Stimulated activated CD4-positive, alpha-beta T cell treated with anti-CD3 and anti-CD28 coated beads, Interleukin-4, amount 100 ng/mL, for 24 hours (primary cell): ENCODE measurements around the gene PCYT1A.
"Not testable (repeated sequence)": the region's sequence is repeated elsewhere in the genome, so short reads cannot be mapped to it uniquely, and the experiment has no call there.

Experiments used
- DNase-seq: peaks from one replicate; pipeline ENCODE4 v3.0.0-alpha.2; 2020

PCYT1A gene

DNA sequence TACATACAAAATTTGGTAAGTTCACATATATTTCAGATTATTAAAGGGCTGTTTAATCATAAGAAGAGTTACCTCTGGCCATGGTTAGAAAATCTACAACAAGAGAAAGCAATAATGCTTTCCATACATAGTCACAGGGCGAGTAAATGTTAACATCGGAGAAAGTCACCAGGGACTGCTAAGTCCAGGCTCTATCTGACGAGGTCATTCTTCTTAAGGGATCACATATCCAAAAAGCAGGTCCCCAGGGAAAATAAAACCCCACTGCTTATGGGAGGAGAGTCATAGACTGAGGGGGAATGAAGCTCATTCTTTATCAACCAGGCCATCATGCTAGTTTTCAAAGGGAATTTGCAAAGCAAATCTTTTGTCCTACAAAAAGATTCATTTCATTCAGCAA is 3.1 kb downstream of the PCYT1A start:
- no peak for DNase-seq

DNA sequence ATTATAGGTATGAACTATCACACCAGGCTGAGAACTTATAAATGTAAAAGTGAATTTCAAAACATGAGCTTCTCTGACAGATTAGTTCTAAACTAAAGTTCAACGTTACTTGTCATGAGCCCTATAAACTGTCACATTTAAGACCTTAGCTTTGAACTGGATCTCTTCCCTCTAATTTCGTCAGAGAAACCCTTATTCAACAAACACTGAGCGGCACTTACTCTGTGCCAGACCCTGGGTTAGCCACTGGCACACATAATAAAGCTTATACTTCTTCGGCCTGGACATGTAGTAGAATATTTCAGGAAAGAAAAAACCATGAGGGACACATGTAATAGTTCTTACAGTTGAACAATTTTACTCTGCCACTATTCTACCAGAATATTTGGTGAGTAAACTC is 5.6 kb downstream of the PCYT1A start:
- no peak for DNase-seq

DNA sequence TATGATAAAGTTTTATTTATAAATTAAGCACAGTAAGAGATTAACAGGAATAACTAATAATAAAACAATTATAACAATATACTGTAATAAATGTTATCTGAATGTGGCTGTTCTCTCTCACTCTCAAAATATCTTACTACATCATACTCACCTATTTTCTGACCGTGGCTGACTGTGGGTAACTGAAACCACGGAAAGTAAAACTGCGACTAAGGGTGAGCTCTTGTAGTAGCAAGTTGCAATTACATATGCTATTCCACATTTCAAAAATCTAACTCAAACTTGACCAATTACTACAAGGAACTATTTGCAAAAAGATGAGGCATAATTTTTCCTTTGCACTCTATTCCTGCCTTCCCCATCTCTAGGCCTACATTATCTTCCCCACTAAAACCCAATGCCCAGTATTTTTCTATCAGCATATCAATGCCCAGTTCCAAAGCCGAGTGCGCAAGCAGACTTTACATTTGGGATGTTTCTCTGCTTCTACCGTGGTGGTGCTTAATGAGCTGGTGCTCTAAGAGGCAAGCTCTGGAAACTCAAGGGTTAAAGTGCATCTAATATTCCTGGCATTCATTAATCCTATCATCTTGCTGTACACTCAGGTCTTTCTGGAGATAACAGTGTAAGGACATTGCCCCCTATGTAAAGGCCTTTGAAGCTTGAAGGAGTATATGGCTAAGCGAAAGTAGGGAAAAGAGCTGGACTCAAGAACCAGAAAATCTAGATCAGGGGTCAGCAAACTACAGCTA is 6.7 kb downstream of the PCYT1A start:
- DNase-seq = no peak

DNA sequence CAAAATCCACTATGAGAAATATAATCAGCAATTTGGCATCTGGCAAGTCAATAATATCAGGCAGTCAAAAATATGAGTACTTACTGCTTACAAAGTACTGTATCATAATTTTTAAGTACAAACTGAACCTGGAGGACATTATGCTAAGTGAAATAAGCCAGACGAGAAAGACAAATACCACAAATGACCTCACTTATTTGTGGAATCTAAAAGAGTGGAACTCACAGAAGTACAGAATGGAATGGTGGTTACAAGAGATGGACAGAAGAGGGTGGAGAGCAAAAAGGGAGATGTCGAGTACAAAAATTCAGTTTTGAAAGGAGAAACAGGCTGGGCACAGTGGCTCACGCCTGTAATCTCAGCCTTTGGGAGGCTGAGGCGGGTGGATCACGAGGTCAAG is 12.4 kb downstream of the PCYT1A start:
- DNase-seq = no peak

DNA sequence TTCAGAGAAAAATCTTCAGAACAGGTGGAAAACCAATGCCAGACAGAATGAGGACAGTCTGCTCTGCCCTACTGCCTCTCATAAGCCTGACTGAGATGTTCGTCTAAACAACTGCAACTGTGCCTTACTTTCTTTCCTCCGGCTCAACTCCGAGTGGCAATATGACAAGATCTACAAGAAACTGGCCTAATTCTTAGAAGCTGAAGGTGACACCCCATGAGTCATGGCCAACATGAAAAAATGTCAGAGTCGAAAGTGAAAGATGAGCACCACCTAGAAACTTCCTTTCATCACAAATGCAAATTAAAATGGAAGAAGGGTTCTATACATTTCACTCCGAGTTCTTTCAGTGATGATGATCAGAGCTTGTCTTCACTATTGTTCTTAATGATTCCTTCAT is 12.9 kb downstream of the PCYT1A start:
- peak; percentile 81 for DNase-seq

DNA sequence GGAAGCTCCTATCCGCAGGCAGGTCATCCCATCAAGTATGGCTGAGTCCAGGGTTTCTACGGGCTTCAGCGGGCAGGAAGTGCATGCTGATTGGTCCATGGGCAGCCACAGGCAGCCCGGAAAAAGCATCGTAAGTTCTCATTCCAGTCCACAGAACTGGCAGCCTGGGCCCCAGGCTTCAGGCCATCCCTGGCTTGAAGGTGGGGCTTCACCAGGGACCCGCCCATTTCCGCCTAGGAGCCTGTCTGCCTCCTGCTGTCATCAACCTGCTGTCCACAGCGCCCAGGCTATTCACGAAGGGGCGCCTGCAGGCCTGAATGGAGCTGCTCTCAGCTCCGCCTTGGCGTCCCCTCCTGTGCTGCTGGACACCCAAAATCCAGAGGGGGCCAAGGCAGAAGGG is 13.9 kb downstream of the PCYT1A start:
- no peak for DNase-seq

DNA sequence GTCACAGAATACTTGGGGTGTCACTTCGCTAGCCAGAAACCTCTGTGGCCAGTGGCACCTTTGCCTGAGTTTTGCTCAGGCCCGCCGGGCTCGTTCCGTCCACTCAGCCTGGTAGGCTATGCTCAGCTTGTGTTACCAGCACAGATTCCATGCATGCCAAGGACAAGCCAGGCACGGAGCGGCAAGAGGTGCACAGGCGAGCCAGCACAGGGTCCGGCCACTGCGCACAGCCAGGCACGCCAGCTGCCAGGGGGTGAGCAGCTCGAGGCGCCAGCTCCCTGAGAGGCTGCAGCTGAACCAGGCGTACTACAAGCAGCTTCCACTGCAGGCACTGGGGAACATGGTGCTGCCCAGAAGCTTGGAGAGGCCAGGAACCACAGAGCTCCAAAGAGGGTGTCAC is 14.7 kb downstream of the PCYT1A start:
- no peak for DNase-seq

DNA sequence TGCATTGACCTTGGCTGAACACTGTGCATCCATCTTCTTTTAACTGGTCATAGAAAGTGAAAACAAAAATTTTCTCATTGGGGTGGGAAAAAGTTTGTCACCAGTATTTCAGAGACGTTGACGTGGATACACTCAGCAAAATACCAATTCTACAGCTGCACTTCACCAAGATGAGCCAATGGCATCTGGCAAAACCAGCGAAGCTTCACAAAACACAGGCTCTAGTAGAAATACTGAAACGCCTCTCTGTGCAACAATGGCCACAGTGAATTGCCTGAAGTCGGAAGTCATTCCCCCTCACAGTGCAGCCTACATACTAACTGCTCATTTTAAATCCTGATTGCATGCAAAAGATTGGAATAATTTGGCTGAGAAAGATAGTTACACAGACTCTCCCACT is 17.0 kb downstream of the PCYT1A start:
- DNase-seq = no peak

DNA sequence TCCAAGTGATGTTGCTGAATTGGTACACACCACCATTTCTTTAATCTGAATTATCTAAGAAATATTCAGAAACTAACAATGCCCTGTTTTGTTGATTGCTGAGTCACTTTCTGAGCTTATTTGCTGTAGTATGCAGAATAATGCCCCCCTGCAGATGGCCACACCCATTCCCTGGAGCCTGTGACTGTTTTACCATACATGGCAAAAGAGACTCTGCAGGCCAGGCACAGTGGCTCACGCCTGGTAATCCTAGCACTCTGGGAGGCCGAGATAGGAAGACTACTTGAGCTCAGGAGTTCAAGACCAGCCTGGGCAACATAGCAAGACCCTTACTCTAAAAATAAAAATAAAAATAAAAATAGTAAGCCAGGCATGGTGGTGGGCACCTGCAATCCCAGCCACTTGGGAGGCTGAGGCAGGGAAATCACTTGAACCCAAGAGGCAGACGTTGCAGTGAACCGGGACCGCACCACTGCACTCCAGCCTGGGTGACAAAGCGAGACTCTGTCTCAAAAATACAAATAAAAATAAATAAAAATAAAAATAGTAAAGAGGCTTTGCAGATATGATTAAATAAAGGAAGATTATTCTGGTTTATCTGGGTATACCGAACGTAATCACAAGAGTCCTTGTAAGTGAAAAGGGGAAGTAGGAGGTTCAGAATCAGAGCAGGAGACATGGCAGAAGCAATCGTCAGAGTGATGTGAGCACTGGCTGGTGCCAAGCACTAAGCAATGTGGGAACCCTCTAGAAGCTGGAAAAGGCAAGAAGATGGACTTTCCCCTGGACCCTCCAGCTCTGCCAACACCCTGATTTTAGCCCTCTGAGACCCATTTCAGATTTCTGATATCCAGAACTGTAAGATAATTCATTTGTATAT is 19.0 kb downstream of the PCYT1A start:
- DNase-seq = no peak

DNA sequence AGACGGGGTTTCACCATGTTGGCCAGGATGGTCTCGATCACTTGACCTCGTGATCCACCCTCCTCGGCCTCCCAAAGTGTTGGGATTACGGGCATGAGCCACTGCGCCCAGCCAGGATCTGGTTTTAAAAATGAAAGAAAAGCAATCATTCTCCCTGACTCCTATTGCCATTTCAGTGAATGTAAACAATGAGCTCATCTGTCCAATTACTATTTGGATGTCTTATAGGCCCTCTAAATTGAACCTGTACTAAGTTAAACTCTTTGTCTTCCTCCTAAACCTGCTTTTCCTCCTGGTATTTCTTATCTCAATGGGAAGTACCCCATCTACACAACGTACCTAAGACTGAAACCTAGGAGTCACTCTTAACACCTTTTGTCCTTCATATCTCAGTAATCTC is 23.7 kb downstream of the PCYT1A start:
- DNase-seq = no peak

DNA sequence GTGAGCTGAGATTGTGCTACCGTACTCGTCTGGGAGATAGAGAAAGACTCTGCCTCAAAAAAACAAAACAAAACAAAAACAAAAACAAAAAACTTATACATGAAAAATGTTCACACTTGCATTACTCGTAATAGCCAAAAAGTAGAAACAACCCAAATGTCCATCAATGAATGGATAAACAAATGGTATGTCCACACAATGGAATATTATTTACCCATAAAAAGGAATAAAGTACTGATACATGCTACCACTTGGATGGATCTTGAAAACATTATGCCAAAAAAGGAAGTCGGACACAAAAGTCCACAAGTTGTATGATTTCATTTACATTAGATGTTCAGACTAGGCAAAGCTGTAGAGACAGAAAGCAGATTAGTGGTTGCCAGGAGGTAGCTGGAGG is 26.7 kb downstream of the PCYT1A start:
- DNase-seq = no peak

DNA sequence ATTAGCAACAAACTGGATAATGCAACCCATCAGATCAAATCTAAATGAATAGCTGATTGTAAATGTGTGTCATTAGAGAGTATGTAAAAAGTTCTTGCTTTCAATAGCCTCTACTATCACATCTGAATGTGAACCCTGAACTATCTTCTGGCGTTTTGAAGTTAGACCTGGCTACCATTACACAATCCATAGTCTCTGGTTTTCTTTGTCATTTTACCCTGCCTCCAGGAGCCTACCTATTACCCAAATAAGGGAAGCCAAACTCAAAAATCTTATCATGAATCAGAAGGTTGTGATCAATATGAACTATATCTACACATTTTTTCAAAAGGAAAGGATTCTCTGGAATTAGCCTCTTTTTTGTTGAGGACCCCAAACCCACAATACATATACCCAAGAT is 31.8 kb downstream of the PCYT1A start:
- no peak for DNase-seq

DNA sequence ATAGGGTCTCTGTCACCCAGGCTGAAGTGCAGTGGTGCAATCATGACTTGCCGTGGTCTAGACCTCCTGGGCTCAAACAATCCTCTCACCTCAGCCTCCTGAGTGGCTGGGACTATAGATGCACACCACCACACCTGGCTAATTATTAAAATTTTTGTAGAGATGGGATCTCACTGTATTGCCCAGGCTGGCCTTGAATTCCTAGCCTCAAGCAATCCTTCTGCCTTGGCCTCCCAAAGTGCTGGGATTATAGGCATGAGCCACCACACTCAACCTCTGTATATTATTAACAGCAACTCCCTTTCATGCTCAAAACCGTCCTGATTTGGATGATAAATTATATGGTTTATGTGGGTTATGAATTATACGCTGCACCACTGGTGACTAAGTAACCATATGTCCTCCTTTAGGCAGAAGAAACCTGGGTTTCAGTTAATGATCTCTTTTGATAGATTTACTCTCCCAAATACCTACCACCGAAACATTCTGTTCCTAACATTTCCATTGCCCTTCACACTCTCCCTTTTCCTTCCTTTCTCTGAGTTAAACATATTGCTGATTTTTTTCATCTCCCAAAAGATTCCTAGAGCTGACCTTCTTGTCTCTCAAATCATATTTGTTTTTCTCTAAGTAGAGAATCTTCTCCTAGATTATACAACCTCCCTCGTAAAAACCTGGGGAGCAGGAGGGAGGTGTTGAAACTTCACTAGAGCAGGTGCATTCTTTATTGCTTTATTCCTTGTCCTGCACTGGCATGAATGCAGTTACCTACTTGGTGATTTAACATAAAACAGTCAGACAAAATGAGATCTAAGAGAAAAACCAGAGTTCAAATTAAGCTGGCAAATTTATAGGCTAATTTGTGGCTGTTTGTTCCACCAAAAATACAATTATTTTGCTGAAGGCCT is 32.9 kb downstream of the PCYT1A start:
- DNase-seq = no peak

DNA sequence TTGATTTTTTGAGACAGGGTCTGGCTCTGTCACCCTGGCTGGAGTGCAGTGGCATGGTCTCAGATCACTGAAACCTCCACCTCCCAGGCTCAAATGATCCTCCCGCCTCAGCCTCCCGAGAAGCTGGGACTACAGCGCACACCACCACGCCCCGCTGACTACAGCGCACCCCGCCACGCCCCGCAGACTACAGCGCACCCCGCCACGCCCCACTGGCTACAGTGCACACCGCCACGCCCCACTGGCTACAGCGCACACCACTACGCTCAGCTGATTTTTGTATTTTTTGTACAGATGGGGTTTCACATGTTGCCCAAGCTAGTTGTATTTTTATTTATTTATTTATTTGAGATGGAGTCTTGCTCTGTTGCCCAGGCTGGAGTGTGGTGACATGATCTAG is 35.6 kb downstream of the PCYT1A start:
- DNase-seq = no peak

DNA sequence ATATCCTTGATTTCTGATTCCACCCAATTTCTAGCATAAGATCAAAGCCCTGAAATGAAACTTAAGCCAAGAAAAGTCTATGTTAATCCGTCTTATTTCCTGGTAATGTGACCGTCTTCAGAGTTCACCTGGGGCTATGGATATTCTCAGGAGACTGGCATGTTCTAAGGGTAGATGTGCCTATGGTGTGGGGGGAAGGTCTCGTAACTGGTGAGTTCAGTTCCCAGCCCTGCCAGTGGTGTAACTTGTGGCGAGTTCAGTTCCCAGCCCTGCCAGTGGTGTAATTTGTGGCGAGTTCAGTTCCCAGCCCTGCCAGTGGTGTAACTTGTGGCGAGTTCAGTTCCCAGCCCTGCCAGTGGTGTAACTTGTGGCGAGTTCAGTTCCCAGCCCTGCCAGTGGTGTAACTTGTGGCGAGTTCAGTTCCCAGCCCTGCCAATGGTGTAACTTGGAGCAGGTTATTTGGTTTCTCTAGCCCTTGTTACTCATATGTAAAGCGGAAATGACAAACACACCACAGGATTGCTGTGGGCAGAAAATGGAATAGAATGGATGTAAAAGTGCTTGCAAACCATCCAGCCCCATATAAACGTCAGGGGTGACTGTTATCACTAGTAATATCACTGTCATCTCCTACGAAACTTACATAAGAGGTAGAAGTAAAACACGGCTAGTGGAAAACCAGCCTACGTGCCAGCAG is 40.8 kb downstream of the PCYT1A start:
- peak; percentile 7 for DNase-seq

DNA sequence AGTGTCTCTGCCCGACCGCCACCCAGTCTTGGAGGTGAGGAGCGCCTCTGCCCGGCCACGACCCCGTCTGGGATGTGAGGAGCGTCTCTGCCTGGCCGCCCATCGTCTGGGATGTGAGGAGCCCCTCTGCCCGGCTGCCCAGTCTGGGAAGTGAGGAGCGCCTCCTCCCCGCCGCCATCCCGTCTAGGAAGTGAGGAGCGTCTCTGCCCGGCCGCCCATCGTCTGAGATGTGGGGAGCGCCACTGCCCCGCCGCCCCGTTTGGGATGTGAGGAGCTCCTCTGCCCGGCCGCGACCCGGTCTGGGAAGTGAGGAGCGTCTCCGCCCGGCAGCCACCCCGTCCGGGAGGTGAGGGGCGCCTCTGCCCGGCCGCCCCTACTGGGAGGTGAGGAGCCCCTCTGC is 43.4 kb downstream of the PCYT1A start:
- not testable (repeated sequence) for DNase-seq

DNA sequence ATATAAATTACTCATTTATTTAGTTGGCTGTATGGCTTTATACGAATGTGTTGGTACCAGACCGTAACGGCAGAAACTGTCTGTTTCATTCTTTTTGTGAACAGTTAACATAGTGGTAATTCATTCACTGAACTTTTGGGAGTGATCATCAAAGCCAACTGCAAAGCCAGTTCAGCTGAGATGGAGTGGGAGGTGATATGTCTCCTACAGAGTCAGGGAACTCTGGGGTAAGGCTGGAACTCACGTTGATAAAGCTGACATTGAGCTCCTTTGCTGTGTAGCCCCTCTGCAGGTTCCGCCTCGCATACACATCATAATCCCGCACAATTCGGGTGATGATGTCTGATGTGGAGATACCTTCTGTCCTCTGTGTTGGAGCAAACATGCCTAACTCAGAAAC is 45.8 kb downstream of the PCYT1A start:
- DNase-seq = no peak

DNA sequence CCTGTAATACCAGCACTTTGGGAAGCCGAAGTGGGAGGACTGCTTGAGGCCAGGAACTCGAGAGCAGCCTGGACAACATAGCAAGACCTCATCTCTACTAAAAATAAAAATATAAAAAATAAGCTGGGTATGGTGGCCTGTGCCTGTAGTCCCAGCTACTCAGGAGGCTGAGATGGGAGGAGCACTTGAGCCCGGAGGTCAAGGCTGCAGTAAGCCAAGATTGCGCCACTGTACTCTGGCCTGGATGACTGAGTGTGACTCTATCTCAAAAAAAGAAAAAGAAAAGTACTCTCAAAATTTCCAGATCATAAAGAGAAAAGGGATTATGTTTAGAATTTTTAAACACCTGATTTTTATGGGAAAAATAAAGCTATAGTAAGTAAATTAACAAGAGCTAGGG is 47.1 kb downstream of the PCYT1A start:
- no peak for DNase-seq

DNA sequence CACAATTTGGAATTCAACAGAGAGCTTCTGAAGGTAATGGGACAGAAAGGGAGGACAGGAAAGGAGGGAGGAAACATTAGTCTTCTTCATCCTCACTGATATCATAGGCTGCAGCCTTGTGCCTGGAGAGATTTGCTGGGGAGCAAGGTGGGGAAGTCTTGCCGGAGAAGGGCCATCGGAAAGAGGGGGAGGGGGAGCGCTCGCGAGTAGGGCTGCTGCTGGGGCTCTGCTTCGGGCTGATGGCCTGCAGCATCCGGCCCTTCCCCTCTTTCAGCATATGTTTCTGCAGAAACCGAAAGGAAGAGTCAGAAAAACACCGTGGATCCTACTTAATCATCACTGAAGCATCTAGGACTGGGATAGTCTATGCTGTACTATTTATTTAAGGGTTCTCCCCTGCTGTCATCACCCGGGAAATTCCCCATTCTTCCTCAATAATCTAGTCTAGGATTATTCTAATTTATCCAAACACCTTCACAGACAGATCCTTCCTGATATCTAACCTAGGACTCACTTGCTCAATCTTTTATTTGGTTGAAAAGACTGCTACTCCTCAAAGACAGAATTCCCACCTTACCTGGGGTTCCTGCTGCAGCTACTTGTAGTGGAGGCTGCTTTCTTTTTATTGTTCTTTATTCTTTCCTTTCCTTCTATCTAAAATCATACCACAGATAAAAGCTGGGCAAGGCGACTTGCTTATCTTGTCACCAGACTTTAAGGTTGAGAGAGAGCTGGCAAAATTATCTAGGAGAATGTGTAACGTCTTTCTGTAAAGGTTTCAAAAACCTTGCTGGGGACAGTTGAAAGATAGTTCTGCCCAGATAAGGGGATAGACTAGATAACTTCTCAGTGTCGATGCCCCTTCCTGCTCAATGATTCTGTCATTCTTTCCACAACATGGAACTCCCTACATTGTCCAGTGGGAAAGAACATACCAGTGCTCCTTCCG is 48.6 kb downstream of the PCYT1A start:
- no peak for DNase-seq

DNA sequence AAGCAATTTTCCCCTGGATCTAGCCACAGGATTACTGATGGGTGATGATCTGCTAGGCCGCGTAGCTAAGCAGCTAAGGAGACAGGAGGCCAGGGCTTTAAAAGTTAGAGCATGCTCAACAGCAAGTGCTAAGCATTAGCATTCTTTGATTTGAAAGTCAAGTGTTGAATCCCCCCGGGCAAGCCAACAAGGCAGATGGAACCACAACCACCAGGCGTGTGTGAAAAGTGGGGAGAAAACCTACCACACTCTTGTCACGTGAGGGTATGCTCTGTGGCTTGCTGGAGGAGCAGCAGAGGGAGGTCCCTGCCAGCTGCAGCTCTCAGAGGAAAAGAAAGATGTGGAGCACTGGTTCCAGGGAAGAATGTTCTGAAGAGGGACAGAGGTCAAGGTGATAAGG is 50.3 kb downstream of the PCYT1A start:
- DNase-seq = no peak

DNA sequence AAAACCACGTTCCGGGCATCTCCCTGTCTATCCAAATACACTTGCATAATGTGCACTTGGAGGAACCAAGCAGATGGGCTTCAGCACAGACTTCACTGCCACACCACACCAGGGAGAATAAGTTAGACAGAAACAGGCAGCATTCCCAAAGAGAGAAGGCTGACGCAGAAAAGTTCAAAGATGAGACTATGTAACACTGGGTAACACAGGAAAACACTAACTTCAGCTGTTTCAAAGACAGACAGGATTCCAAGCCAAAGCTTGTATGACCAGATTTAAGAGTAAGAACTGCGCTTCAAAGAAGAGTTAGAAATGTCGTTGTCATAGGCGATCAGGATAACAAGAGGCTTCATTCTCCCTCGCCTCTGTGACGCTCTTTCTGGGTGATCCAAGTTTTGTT is 51.3 kb downstream of the PCYT1A start:
- no peak for DNase-seq
